Activated naive CD8-positive, alpha-beta T cell (primary cell): Measurements from ENCODE around the gene GNAI1.

Source experiments
- H3K27ac Mint-ChIP-seq: one replicate; pipeline ENCODE4 v1.8.0; 2021; ENCODE audit warnings: mixed read lengths
- H3K27me3 Mint-ChIP-seq: one replicate; pipeline ENCODE4 v1.8.0; 2021; ENCODE audit warnings: mixed read lengths
- H3K36me3 Mint-ChIP-seq: one replicate; pipeline ENCODE4 v1.8.0; 2021; ENCODE audit warnings: mixed read lengths
- H3K4me1 Mint-ChIP-seq: one replicate; pipeline ENCODE4 v1.8.0; 2021; ENCODE audit warnings: low read depth, mixed read lengths
- H3K4me3 Mint-ChIP-seq: one replicate; pipeline ENCODE4 v1.8.0; 2021; ENCODE audit warnings: mild to moderate bottlenecking, mixed read lengths
- H3K9me3 Mint-ChIP-seq: one replicate; pipeline ENCODE4 v1.8.0; 2021; ENCODE audit warnings: low read depth, mixed read lengths

The GNAI1 gene

DNA sequence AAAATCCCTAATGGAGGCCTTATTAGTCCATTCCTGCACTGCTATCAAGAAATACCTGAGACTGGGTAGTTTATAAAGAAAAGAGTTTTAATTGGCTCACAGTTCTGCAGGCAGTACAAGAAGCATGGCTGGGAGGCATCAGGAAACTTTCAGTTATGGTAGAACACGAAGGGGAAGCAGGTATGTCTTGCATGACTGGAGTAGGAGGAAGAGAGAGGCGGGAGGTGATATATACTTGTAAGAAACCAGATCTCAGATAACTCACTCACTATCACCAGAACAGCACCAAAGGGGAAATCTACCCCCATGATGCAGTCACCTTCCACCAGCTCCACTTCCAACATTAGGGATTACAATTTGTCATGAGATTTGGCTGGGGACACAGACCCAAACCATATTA is 35.8 kb downstream of the GNAI1 start:
- no peak overlapping the region for H3K27ac Mint-ChIP-seq
- peaks cover 18% of the 10 kb centered on the region for H3K36me3 Mint-ChIP-seq
- H3K27me3 Mint-ChIP-seq, result no peaks in the 10 kb centered on the region
- no peak overlapping the region for H3K4me3 Mint-ChIP-seq
- H3K4me1 Mint-ChIP-seq, result peaks cover 16% of the 10 kb centered on the region
- peaks cover 18% of the 10 kb centered on the region for H3K9me3 Mint-ChIP-seq

DNA sequence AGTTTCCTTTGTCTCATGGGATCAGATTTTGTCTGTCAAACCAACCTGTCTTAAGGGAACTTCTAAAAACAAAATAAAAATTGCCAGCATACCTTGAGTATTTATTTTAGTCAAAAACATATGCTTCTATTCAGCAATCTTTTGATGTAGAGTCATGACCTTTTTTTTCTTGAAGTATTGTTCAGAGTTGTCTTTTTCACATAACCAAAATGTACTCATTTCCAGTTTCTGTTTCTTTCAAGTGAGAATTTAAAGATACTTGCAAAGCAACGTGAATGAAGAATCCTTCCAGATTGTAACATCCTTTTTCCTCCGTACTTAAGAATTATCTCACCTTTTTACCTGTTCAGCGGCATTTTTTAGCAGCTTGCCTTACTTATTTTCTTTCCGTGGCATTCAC is 37.8 kb downstream of the GNAI1 start:
- Mint-ChIP-seq H3K36me3 (peaks cover 18% of the 10 kb centered on the region), H3K27ac (peak overlapping the region; percentile 76), H3K27me3 (no peaks in the 10 kb centered on the region), H3K9me3 (peaks cover 18% of the 10 kb centered on the region), H3K4me3 (peak overlapping the region; percentile 67), H3K4me1 (peaks cover 24% of the 10 kb centered on the region)

DNA sequence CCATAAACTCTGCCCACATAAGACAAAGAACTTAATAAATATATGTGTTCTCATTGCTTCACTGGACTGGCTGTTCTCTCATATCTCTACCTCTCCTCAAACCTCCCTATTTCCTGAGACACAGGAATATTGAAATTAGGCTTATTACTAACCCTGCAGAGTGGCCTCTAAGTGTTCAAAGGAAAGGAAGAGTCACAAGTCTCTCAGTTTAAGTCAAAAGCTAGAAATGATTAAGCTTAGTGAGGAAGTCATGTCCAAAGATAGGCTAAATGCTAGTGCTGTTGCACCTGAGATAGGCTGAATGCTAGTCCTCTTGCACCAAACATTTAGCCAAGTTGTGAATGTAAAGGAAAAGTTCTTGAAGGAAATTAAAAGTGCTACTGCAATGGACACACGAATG is 41.1 kb downstream of the GNAI1 start:
- Mint-ChIP-seq H3K4me1 (peaks cover 42% of the 10 kb centered on the region), H3K27me3 (no peaks in the 10 kb centered on the region), H3K9me3 (peaks cover 9% of the 10 kb centered on the region), H3K36me3 (peaks cover 10% of the 10 kb centered on the region), H3K27ac (no peak overlapping the region), H3K4me3 (no peak overlapping the region)

GRCh38 chr7:80181411-80181810 is 46.8 kb downstream of the GNAI1 start:
- H3K4me1 Mint-ChIP-seq, result peaks cover 25% of the 10 kb centered on the region
- H3K9me3 Mint-ChIP-seq, result no peaks in the 10 kb centered on the region
- peaks cover 2% of the 10 kb centered on the region for H3K36me3 Mint-ChIP-seq
- no peak overlapping the region for H3K27ac Mint-ChIP-seq
- no peak overlapping the region for H3K4me3 Mint-ChIP-seq
- no peaks in the 10 kb centered on the region for H3K27me3 Mint-ChIP-seq

DNA sequence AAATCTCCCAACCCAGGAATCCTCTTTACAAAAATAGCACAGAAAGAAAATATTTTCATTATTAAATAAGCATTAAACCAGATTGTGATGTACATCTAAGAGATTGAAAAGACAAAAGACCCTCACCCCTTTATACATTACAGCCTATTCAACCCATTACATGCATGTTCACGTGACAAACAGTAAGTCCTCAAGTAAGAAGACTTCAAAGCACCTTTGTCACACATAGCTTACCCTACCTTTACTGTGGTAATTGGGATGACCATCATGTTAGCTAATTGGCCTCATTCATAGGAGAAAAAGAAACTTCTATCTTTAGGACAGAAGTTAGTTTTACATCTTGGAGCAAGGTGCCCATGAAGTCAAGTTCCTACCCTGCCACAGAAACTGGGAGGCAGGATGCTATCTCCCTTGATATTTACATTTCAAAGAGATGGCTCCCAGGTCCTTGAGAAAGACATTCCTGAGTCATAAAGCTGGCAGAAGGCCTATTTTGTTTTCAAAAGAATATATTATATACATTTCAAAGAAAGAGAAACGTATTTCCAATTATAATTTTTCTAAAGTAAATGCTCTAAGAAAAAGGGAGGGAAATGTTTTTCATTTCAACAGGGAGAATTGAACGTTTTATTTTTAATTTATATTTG is 48.1 kb downstream of the GNAI1 start:
- Mint-ChIP-seq H3K27me3 (no peaks in the 10 kb centered on the region), H3K4me3 (no peak overlapping the region), H3K36me3 (peaks cover 2% of the 10 kb centered on the region), H3K27ac (no peak overlapping the region), H3K9me3 (no peaks in the 10 kb centered on the region), H3K4me1 (peaks cover 21% of the 10 kb centered on the region)

- Mint-ChIP-seq H3K4me3 (no peak overlapping the region), H3K9me3 (no peaks in the 10 kb centered on the region), H3K4me1 (peaks cover 19% of the 10 kb centered on the region), H3K27ac (no peak overlapping the region), H3K36me3 (peaks cover 2% of the 10 kb centered on the region), H3K27me3 (no peaks in the 10 kb centered on the region)
Measured at GRCh38 chr7:80183351-80183750, 48.7 kb downstream of the GNAI1 start.

- peaks cover 19% of the 10 kb centered on the region for H3K4me1 Mint-ChIP-seq
- no peaks in the 10 kb centered on the region for H3K27me3 Mint-ChIP-seq
- peaks cover 2% of the 10 kb centered on the region for H3K36me3 Mint-ChIP-seq
- H3K27ac Mint-ChIP-seq, result no peak overlapping the region
- H3K4me3 Mint-ChIP-seq, result no peak overlapping the region
- H3K9me3 Mint-ChIP-seq, result no peaks in the 10 kb centered on the region
Measured at GRCh38 chr7:80183900-80184685, 49.5 kb downstream of the GNAI1 start.

DNA sequence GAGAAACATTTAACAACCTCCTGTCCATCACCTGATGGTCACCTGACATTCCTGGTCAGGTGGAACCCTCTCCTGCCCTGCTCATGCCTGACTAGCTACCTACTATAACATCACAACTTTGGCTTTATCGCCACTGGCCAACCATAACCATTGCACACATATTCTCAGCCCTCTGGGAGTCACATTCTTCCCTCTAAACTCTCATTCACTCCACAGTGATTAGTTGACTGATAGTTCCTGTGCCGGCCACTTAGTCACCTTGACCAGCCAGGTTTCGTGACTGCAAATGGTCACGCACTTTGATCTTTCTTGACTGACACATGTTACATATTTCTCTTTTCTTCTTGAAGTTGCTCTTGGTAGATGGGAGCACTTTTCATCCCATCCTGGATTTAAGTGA is 50.1 kb downstream of the GNAI1 start:
- Mint-ChIP-seq H3K27me3 (no peaks in the 10 kb centered on the region), H3K36me3 (peaks cover 2% of the 10 kb centered on the region)

DNA sequence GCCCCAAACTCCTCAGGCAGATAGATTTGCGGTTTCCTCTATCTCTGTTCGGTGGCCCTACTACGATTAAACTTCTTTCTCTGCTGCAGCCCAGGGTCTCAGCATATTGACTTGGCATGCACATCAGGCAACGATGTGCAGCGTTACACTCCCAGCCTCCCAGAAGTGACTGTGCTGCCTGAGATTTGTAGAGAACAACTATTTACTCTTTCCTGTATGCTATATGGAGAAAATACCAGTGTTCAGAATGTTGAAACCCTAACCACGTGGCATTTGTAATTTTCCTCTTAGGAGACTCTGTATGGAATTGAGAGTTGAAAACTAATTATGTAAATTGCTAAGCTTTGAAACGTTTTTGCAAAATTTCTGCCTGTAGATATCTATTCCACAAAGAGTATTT is 50.9 kb downstream of the GNAI1 start:
- peaks cover 7% of the 10 kb centered on the region for H3K4me1 Mint-ChIP-seq
- H3K9me3 Mint-ChIP-seq, result no peaks in the 10 kb centered on the region
- H3K4me3 Mint-ChIP-seq, result no peak overlapping the region
- H3K27ac Mint-ChIP-seq, result no peak overlapping the region
- no peaks in the 10 kb centered on the region for H3K27me3 Mint-ChIP-seq
- H3K36me3 Mint-ChIP-seq, result peaks cover 2% of the 10 kb centered on the region

More for the DNA sequence above, 50.1 kb downstream of the GNAI1 start:
- no peak overlapping the region for H3K4me3 Mint-ChIP-seq
- H3K27ac Mint-ChIP-seq, result no peak overlapping the region
- H3K4me1 Mint-ChIP-seq, result peaks cover 16% of the 10 kb centered on the region
- no peaks in the 10 kb centered on the region for H3K9me3 Mint-ChIP-seq

DNA sequence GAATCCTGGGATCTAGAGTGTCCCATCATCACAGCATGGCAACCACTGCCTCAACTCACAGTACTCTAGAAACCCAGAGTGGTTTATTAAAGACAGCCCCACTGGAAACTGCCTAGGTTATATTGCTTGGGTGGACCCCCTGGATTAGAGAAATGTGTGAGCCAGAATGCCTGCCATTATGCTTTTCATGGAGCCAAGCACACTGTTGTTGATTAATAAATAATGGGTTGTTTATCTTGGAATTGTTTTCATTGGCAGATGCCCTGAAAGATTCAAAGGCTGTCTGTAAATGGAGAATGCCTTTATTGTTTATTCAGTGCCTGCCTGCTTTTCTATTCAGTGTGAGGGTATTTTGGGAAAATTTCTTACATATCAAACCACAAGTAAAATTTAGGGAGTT is 52.1 kb downstream of the GNAI1 start:
- Mint-ChIP-seq H3K9me3 (no peaks in the 10 kb centered on the region), H3K36me3 (peaks cover 4% of the 10 kb centered on the region), H3K27me3 (no peaks in the 10 kb centered on the region), H3K4me3 (no peak overlapping the region), H3K4me1 (peaks cover 3% of the 10 kb centered on the region), H3K27ac (no peak overlapping the region)

GRCh38 chr7:80187279-80187678 is 52.6 kb downstream of the GNAI1 start:
- H3K27me3 Mint-ChIP-seq, result no peaks in the 10 kb centered on the region
- H3K4me3 Mint-ChIP-seq, result no peak overlapping the region
- no peak overlapping the region for H3K27ac Mint-ChIP-seq
- no peaks in the 10 kb centered on the region for H3K9me3 Mint-ChIP-seq
- peaks cover 2% of the 10 kb centered on the region for H3K36me3 Mint-ChIP-seq
- peaks cover 2% of the 10 kb centered on the region for H3K4me1 Mint-ChIP-seq

DNA sequence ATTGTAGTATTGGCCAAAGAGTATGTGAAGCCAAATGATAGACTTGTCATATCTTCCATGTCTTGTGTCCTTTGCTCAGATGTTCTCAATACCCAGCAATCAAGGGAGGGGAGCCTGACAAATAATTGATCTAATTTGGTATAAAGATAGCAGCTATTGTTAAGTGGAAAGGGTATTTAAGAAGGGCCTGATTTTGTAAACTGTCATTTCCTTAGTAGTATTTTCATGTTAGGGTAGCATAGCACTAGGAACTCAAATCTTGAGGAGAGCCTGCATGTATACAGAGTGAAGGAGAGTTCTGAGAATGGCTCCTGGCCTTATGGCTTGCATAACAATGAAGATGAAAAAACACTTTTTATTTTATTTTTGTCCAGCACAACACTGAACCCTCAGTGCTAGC is 53.1 kb downstream of the GNAI1 start:
- no peak overlapping the region for H3K4me3 Mint-ChIP-seq
- H3K36me3 Mint-ChIP-seq, result peaks cover 2% of the 10 kb centered on the region
- no peak overlapping the region for H3K27ac Mint-ChIP-seq
- peaks cover 2% of the 10 kb centered on the region for H3K4me1 Mint-ChIP-seq
- H3K9me3 Mint-ChIP-seq, result no peaks in the 10 kb centered on the region
- H3K27me3 Mint-ChIP-seq, result no peaks in the 10 kb centered on the region

- Mint-ChIP-seq H3K9me3 (no peaks in the 10 kb centered on the region), H3K27ac (no peak overlapping the region), H3K4me1 (no peaks in the 10 kb centered on the region), H3K4me3 (no peak overlapping the region), H3K36me3 (peaks cover 2% of the 10 kb centered on the region), H3K27me3 (no peaks in the 10 kb centered on the region)
Measured at GRCh38 chr7:80189638-80190037, 55.0 kb downstream of the GNAI1 start.

DNA sequence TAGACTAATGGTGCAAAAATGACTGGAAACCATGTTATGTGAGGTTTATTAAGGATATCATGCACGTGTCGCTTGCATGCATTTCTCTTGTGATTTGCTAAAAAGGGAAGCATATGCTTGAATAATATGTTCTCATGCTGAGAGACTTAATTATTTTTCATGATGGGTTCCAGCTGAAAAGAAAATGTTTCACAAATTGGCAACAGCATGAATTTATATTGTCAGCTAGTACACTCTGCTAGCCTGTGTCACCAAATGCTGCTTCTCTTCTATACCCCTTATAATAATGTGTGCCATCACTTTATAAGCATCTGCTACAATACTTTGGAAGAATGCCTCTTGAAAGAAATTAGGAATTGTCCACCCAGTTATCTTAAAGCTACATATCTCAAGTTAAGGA is 63.0 kb downstream of the GNAI1 start:
- H3K4me1 Mint-ChIP-seq, result no peaks in the 10 kb centered on the region
- H3K27me3 Mint-ChIP-seq, result no peaks in the 10 kb centered on the region
- no peaks in the 10 kb centered on the region for H3K9me3 Mint-ChIP-seq
- peaks cover 3% of the 10 kb centered on the region for H3K36me3 Mint-ChIP-seq
- no peak overlapping the region for H3K4me3 Mint-ChIP-seq
- no peak overlapping the region for H3K27ac Mint-ChIP-seq

DNA sequence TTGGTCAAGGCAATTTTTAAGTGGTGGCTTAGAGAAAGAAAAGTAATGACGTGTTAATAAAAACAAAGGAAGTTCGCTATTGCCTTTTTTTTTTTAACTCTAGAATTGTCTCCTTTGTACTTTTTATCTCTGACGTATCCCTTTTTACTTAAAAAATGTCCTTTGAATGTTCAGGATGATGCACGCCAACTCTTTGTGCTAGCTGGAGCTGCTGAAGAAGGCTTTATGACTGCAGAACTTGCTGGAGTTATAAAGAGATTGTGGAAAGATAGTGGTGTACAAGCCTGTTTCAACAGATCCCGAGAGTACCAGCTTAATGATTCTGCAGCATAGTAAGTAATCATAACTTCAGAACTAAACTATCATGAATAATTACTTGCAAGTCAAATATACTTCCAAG is 64.4 kb downstream of the GNAI1 start:
- Mint-ChIP-seq H3K27me3 (no peaks in the 10 kb centered on the region), H3K27ac (no peak overlapping the region), H3K36me3 (peaks cover 3% of the 10 kb centered on the region), H3K9me3 (no peaks in the 10 kb centered on the region), H3K4me3 (no peak overlapping the region), H3K4me1 (no peaks in the 10 kb centered on the region)

GRCh38 chr7:80204454-80204853 is 69.8 kb downstream of the GNAI1 start:
- no peaks in the 10 kb centered on the region for H3K27me3 Mint-ChIP-seq
- no peak overlapping the region for H3K27ac Mint-ChIP-seq
- H3K4me1 Mint-ChIP-seq, result no peaks in the 10 kb centered on the region
- no peaks in the 10 kb centered on the region for H3K36me3 Mint-ChIP-seq
- H3K9me3 Mint-ChIP-seq, result no peaks in the 10 kb centered on the region
- no peak overlapping the region for H3K4me3 Mint-ChIP-seq
